AG09319 (cell line): ENCODE results near the gene PICALM.

ENCODE experiments used
- DNase-seq: peaks from one replicate; pipeline ENCODE4 v3.0.0-alpha.2; 2010; ENCODE audit warnings: low read depth; ENCODE audit errors: extremely low read depth
- CTCF ChIP-seq: IDR thresholded peaks from 2 replicates; pipeline ENCODE4 v1.5.1; 2011; ENCODE audit warnings: low read depth, mild to moderate bottlenecking, inconsistent platforms, low read length, moderate library complexity

PICALM gene

GRCh38 chr11:86014221-86014620 lies 54.7 kb downstream of the PICALM start:
- DNase-seq: no peak
- TF ChIP-seq CTCF: no peak

- no peak for TF ChIP-seq CTCF
Measured at GRCh38 chr11:86013713-86014112, 55.2 kb downstream of the PICALM start.

GRCh38 chr11:86011175-86011574 lies 57.7 kb downstream of the PICALM start:
- TF ChIP-seq CTCF: no peak
- DNase-seq: no peak

More at GRCh38 chr11:86013713-86014112, 55.2 kb downstream of the PICALM start:
- DNase-seq: no peak

- no peak for DNase-seq
- TF ChIP-seq CTCF: no peak
Measured at GRCh38 chr11:86003654-86004053, 65.2 kb downstream of the PICALM start.

- TF ChIP-seq CTCF: no peak
- no peak for DNase-seq
Measured at GRCh38 chr11:86002431-86002830, 66.5 kb downstream of the PICALM start.

- no peak for TF ChIP-seq CTCF
- no peak for DNase-seq
Measured at GRCh38 chr11:85991508-85991907, 77.4 kb downstream of the PICALM start.

- DNase-seq: no peak
- no peak for TF ChIP-seq CTCF
Measured at GRCh38 chr11:85989746-85990145, 79.1 kb downstream of the PICALM start.
